PC-3 (cell line): ENCODE measurements around the gene GABRD. TPM values are rescaled to one million over a fixed set of nuclear protein-coding genes. Genes with fewer than 3 reads are reported as not detected.

Source experiments
- ATAC-seq: fragments of 200-7000 bp; cut with Tn5 transposase; 2 replicates; pipeline ENCODE4 v1.9.1; 2020; ENCODE audit warnings: mild to moderate bottlenecking, moderate library complexity
- BruUV-seq: library from RNA; stranded (reverse); fragments of 400-500 nt; replicated peaks from 2 replicates; lab custom pipeline; 2021; lab: Mats Ljungman, UMichigan
- CTCF ChIA-PET: fragments of 300-600 bp; sonication (Branson Sonifier 250); formaldehyde crosslinking; loops from one replicate; lab custom pipeline; 2022; ENCODE audit warnings: antibody characterized with exemption; lab: Charles Lee
- POLR2A ChIA-PET: fragments of 300-600 bp; sonication (Branson Sonifier 250); formaldehyde crosslinking; loops from one replicate; lab custom pipeline; 2022; ENCODE audit warnings: antibody characterized with exemption; ENCODE audit not compliant: unreplicated experiment; lab: Charles Lee
- DNase-seq: peaks from one replicate; pipeline ENCODE4 v3.0.0-alpha.2; 2015
- H2AFZ ChIP-seq: fragments of 300-600 bp; sonication (generic); 2 replicates; pipeline ENCODE4 v1.6.0; 2016; ENCODE audit warnings: antibody characterized with exemption, low read length
- H3F3A ChIP-seq: fragments of 300-600 bp; sonication (generic); one replicate; pipeline ENCODE4 v1.6.0; 2017; ENCODE audit warnings: antibody characterized with exemption, low read length, control low read depth, mild to moderate bottlenecking; ENCODE audit not compliant: unreplicated experiment
- H3K27ac ChIP-seq: fragments of 300-600 bp; sonication (generic); 2 replicates; pipeline ENCODE4 v1.5.1; 2016; ENCODE audit warnings: mild to moderate bottlenecking, low read length
- H3K27me3 ChIP-seq: fragments of 300-600 bp; sonication (generic); 2 replicates; pipeline ENCODE4 v1.6.1; 2016; ENCODE audit warnings: low read length, mixed read lengths
- H3K36me3 ChIP-seq: fragments of 300-600 bp; sonication (generic); 2 replicates; pipeline ENCODE4 v1.6.1; 2016; ENCODE audit warnings: low read depth, mixed run types, low read length, mixed read lengths
- H3K4me1 ChIP-seq: fragments of 300-600 bp; sonication (generic); 2 replicates; pipeline ENCODE4 v1.5.1; 2016; ENCODE audit warnings: low read length; ENCODE audit not compliant: insufficient read depth
- H3K4me2 ChIP-seq: fragments of 300-600 bp; sonication (generic); 2 replicates; pipeline ENCODE4 v1.6.0; 2016; ENCODE audit warnings: low read length
- H3K4me3 ChIP-seq: fragments of 300-600 bp; sonication (generic); 2 replicates; pipeline ENCODE4 v1.5.1; 2016; ENCODE audit warnings: mild to moderate bottlenecking, low read length, mixed read lengths
- H3K79me2 ChIP-seq: fragments of 300-600 bp; sonication (generic); 2 replicates; pipeline ENCODE4 v1.6.1; 2017; ENCODE audit warnings: low read length, mixed read lengths
- H3K9ac ChIP-seq: fragments of 300-600 bp; sonication (generic); 2 replicates; pipeline ENCODE4 v1.6.0; 2016; ENCODE audit warnings: mild to moderate bottlenecking, low read length
- H3K9me2 ChIP-seq: fragments of 300-600 bp; sonication (generic); replicated peaks from 2 replicates; pipeline ENCODE4 v1.6.1; 2016; ENCODE audit warnings: mixed run types, low read length, mixed read lengths
- H3K9me3 ChIP-seq: fragments of 300-600 bp; sonication (generic); 2 replicates; pipeline ENCODE4 v1.6.1; 2016; ENCODE audit warnings: low read length, mixed read lengths
- H4K20me1 ChIP-seq: fragments of 300-600 bp; sonication (generic); 2 replicates; pipeline ENCODE4 v1.6.1; 2016; ENCODE audit warnings: low read length, mixed read lengths
- EZH2 ChIP-seq: fragments of 300-600 bp; sonication (generic); IDR thresholded peaks from one replicate; pipeline ENCODE4 v1.6.1; 2017; ENCODE audit warnings: antibody characterized with exemption, mild to moderate bottlenecking, low read length; ENCODE audit not compliant: unreplicated experiment
- EZH2phosphoT487 ChIP-seq: fragments of 300-600 bp; sonication (generic); IDR thresholded peaks from 2 replicates; pipeline ENCODE4 v1.6.1; 2018; ENCODE audit warnings: mild to moderate bottlenecking, antibody characterized with exemption, low read length, borderline replicate concordance
- intact Hi-C: fragments of 100-400 bp; cut with micrococcal nuclease; formaldehyde crosslinking; loops from 2 replicates; pipeline ENCODE4 v1.9.0; 2023
- total RNA-seq: library from RNA; depleted of rRNA; stranded (reverse); fragments of >200 nt; gene quantifications from 2 replicates; pipeline ENCODE4 v1.2.3, GENCODE V29; 2014; rRNA removed
- TF ChIP-seq, protein P1 (sequence below): fragments of 300-600 bp; sonication (generic); conservative IDR thresholded peaks from 2 replicates; pipeline ENCODE4 v1.5.1; 2017; ENCODE audit warnings: antibody characterized with exemption, low read depth, mild to moderate bottlenecking, low read length

The GABRD gene
- total RNA-seq, 1 experiment from 2014 or later = not detected

DNA sequence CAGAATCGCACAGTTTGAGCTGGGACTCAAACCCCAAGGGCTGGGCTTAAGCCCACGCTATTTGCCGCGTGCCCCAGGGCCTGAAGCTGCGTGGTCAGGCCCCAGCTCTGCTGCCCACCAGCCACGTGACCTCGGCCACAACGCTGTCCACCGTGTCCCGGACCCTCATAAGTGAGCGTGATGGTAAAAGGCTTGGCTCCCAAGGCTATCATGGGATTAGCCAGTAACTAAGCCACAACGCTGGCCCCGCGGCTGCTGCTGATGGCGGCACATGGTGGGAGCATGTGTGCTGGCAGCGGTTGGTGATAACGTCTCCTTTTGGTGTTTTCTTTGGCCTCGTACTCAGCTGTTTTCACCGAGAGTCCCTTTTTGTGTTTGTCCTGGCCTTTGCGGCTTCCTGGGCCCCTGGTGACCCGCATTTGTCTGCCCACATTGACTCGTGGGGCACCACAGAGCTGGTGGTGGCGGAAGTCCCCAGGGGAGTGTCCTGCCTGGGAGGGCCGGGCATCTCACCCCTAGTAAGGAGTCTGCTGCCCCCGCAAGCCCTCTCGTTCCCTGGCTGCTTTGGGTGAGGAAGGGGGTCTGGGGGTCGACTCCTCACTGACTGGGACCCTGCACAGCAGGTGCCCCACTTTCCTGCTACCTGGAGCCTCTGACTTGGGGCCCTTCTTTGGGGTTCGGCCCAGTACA is 60.4 kb downstream of the GABRD start:
- Histone ChIP-seq H3K9me3 (peaks cover 14% of the 10 kb centered on the region), H3K36me3 (peaks cover 20% of the 10 kb centered on the region)

DNA sequence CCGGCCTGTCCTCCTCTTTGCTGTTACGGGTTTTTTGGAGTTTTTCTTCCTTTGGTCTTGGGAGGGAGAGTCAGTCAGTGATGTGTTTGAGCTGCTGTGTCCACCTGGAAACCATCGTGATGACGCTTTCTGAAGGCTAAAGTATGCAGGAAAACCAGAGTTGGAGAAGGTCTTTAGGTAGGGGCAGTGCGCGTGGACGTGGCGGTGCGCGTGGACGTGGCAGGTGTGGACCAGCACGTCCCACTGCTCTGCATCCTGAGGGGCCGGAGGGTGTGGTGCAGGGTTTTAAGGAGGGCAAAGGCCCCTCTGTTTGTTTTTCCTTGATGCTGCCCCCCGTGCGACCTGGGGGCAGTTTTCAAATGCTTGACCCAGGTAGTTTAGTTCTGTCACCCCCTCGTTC is 61.0 kb downstream of the GABRD start:
- Histone ChIP-seq H3K36me3 (peaks cover 20% of the 10 kb centered on the region), H3K4me3 (no peak overlapping the region), H3K27ac (no peak overlapping the region), H2AFZ (no peak overlapping the region), H3K9me3 (peaks cover 14% of the 10 kb centered on the region), H4K20me1 (no peaks in the 10 kb centered on the region), H3K27me3 (no peaks in the 10 kb centered on the region), H3K9me2 (no peaks in the 10 kb centered on the region), H3F3A (no peaks in the 10 kb centered on the region), H3K4me2 (no peak overlapping the region), H3K79me2 (no peaks in the 10 kb centered on the region; the same call in 1 of the 2 replicates), H3K4me1 (no peaks in the 10 kb centered on the region), H3K9ac (no peak overlapping the region)
- intact Hi-C loops = no loop called here
- no TSS peak for BruUV-seq
- POLR2A ChIA-PET = no interaction called here
- DNase-seq (no peak), ATAC-seq (no peak)
- TF ChIP-seq, protein P1, sequence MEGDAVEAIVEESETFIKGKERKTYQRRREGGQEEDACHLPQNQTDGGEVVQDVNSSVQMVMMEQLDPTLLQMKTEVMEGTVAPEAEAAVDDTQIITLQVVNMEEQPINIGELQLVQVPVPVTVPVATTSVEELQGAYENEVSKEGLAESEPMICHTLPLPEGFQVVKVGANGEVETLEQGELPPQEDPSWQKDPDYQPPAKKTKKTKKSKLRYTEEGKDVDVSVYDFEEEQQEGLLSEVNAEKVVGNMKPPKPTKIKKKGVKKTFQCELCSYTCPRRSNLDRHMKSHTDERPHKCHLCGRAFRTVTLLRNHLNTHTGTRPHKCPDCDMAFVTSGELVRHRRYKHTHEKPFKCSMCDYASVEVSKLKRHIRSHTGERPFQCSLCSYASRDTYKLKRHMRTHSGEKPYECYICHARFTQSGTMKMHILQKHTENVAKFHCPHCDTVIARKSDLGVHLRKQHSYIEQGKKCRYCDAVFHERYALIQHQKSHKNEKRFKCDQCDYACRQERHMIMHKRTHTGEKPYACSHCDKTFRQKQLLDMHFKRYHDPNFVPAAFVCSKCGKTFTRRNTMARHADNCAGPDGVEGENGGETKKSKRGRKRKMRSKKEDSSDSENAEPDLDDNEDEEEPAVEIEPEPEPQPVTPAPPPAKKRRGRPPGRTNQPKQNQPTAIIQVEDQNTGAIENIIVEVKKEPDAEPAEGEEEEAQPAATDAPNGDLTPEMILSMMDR = no peak
- TF ChIP-seq EZH2 (no peak), EZH2phosphoT487 (no peak)
- CTCF ChIA-PET = no interaction called here

More for the DNA sequence above, 60.4 kb downstream of the GABRD start:
- Histone ChIP-seq H3K4me1 (no peaks in the 10 kb centered on the region), H2AFZ (no peak overlapping the region), H3K9ac (no peak overlapping the region), H3F3A (no peaks in the 10 kb centered on the region), H3K4me3 (no peak overlapping the region), H4K20me1 (no peaks in the 10 kb centered on the region), H3K4me2 (no peak overlapping the region), H3K9me2 (no peaks in the 10 kb centered on the region), H3K27me3 (no peaks in the 10 kb centered on the region), H3K27ac (no peak overlapping the region), H3K79me2 (no peaks in the 10 kb centered on the region; the same call in 1 of the 2 replicates)
- no TSS peak for BruUV-seq
- ChIA-PET CTCF (no interaction called here), POLR2A (no interaction called here)
- intact Hi-C loops = no loop called here
- no peak for DNase-seq
- TF ChIP-seq EZH2phosphoT487 = no peak
- TF ChIP-seq, protein P1 = no peak
- no peak for TF ChIP-seq EZH2
- ATAC-seq = no peak

Other genes with a start within 250 kb of the GABRD start
- 130 and 165 TPM in 2 replicates for gene NADK, start 240.9 kb upstream of the GABRD start, total RNA-seq
- 125 and 171 TPM in 2 replicates for gene GNB1, start 128.3 kb upstream of the GABRD start, total RNA-seq
- gene CALML6, start 104.1 kb upstream of the GABRD start, total RNA-seq = 1.7 and 3.0 TPM in 2 replicates
- 22.6 and 29.1 TPM in 2 replicates for gene TMEM52, start 100.1 kb upstream of the GABRD start, total RNA-seq
- 0.23 TPM in 1 of 2 replicates, not detected in the other for gene CFAP74, start 15.6 kb upstream of the GABRD start, total RNA-seq
- 56.8 and 70.8 TPM in 2 replicates for gene PRKCZ, start 31.1 kb downstream of the GABRD start, total RNA-seq
- 114 and 148 TPM in 2 replicates for gene FAAP20, start 175.4 kb downstream of the GABRD start, total RNA-seq
- gene SKI, start 209.0 kb downstream of the GABRD start, total RNA-seq = 28.3 and 61.7 TPM in 2 replicates